K562 (cell line): ENCODE results near the gene GEMIN7. TPM values are rescaled to one million over a fixed set of nuclear protein-coding genes. Genes with fewer than 3 reads are reported as not detected.
A peak's percentile ranks its signal among the peaks of the same experiment; 100 is the strongest.

Experiments used
- ELF2 ChIP-seq: fragments of 250-450 bp; sonication (Bioruptor Pico); IDR thresholded peaks from 2 replicates; pipeline ENCODE4 v1.5.0; 2021; ENCODE audit warnings: mild to moderate bottlenecking
- ESRRB ChIP-seq: fragments of 250-450 bp; sonication (Bioruptor Pico); IDR thresholded peaks from 2 replicates; pipeline ENCODE4 v1.5.0; 2020; ENCODE audit warnings: mild to moderate bottlenecking, moderate library complexity, borderline replicate concordance
- RBBP5 ChIP-seq: fragments of 200-600 bp; sonication (generic); IDR thresholded peaks from 2 replicates; pipeline ENCODE4 v1.6.1; 2012; ENCODE audit warnings: borderline replicate concordance, mild to moderate bottlenecking, low read length, control low read depth, inconsistent platforms; ENCODE audit not compliant: insufficient read depth, poor library complexity, severe bottlenecking
- polyA plus RNA-seq, 8 experiments: library from polyadenylated mRNA; depleted of rRNA in 4 of 8; stranded (reverse) in 5 of 8; unstranded in 3 of 8; fragments of >200 nt; fragmentation: Nextera tagmentation in 2 of 8; fragmentation: Illumina TruSeq in 1 of 8; extraction: Ambion mirVana in 2 of 8; extraction: Trizol in 1 of 8; gene quantifications; 2 replicates each; pipeline versions ENCODE4 v1.2.1 to v1.2.3, GENCODE V29; 2011 to 2014; ENCODE audit warnings: inconsistent platforms in 1 of 8, missing spikeins in 1 of 8
- total RNA-seq, 7 experiments: library from RNA; depleted of rRNA in 6 of 7; stranded (reverse); fragments of >200 nt in 6 of 7; fragmentation: Illumina TruSeq in 2 of 7; extraction: Trizol in 2 of 7; gene quantifications; 2 replicates each; pipeline versions ENCODE4 v1.2.1 to v1.2.3, GENCODE V29; 2011 to 2021; ENCODE audit warnings: low replicate concordance in 1 of 7
- TF ChIP-seq, protein P1 (sequence below), 2 experiments: IDR thresholded peaks in 1 of 2; conservative IDR thresholded peaks in 1 of 2; 2 replicates each; pipeline ENCODE4 v1.6.1; 2016; ENCODE audit warnings: low read depth in 2 of 2, mild to moderate bottlenecking in 1 of 2, missing compliant biosample characterization in 1 of 2, missing genetic modification characterization in 1 of 2, moderate library complexity in 1 of 2
- TF ChIP-seq, protein P2 (sequence below): sonication (generic); formaldehyde crosslinking; IDR thresholded peaks from 2 replicates; pipeline ENCODE4 v1.8.0; 2022; ENCODE audit warnings: mild to moderate bottlenecking, low read depth, missing genetic modification reagents
- TF ChIP-seq, protein P3 (sequence below): fragments of 450-650 bp; IDR thresholded peaks from 2 replicates; pipeline ENCODE4 v1.6.1; 2014; ENCODE audit warnings: low read depth, mild to moderate bottlenecking, moderate library complexity, borderline replicate concordance

The GEMIN7 gene
- total and polyA plus RNA-seq, 9 of the 15 experiments (the other 6 are each of a cell fraction or from before 2014, with no cell fraction given) = 23.1 to 124 (median 54.9) TPM

DNA sequence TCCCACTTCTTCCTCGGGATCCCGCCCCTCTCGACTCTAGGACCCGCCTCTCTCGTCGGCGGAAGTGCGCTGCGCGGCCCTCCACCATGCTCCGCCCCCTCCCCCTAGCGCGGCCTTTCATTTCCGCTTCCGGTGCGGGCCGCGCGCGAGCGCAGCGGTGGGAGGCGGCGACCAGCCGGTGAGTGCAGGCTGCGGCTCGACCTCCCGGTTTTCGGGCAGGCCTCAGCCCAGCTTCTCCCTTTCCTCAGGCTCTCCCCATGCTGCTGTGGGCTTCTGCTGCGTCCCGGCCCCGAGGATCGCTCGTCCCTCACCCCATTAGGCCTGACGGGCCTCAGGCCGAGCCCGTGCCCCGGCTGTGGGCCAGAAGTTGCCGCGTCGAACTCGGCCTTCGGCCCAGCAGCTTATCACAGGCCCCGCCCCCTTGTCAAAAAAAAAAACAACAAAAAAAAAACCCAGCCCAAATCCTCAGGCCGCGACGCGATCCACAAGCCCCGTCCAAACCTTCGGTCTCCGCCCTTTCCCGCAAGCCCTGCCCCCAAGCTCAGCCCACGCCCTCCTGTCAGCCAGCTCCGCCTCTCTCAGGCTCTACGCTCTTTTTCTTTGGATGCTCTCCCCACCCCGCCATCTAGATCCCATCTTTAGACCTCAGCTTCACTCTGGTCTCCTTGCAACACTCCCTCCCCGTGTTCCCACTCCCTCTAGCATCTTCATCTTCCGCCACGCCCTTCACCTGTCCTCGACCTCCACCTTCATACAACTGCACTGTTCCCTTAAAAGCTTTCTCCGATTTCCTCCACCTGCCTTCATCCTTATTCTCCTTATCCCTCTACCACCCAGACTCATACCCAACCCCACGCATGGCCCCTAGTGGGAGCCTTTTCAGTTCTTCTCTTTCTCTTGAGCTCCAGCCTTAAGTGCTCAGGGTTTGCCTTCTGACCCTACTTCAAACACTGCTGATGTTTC lies 39.8 kb upstream of the GEMIN7 start, which contains the start of gene CLASRP (continued):
- TF ChIP-seq, protein P1, sequence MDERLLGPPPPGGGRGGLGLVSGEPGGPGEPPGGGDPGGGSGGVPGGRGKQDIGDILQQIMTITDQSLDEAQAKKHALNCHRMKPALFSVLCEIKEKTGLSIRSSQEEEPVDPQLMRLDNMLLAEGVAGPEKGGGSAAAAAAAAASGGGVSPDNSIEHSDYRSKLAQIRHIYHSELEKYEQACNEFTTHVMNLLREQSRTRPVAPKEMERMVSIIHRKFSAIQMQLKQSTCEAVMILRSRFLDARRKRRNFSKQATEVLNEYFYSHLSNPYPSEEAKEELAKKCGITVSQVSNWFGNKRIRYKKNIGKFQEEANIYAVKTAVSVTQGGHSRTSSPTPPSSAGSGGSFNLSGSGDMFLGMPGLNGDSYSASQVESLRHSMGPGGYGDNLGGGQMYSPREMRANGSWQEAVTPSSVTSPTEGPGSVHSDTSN (CRISPR knock-in tag; IDR thresholded peaks at IDR 0.05; ENCODE audit: low read depth) = 0 out of 2 replicates have a peak, but pooled peaks have one; percentile 11
- TF ChIP-seq, protein P1 (tag; conservative IDR thresholded peaks at IDR 0.05; ENCODE audit: low read depth) = no peak
- TF ChIP-seq, protein P2, sequence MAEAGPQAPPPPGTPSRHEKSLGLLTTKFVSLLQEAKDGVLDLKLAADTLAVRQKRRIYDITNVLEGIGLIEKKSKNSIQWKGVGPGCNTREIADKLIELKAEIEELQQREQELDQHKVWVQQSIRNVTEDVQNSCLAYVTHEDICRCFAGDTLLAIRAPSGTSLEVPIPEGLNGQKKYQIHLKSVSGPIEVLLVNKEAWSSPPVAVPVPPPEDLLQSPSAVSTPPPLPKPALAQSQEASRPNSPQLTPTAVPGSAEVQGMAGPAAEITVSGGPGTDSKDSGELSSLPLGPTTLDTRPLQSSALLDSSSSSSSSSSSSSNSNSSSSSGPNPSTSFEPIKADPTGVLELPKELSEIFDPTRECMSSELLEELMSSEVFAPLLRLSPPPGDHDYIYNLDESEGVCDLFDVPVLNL (CRISPR knock-in tag) = 0 out of 2 replicates have a peak, but pooled peaks have one; percentile 32
- TF ChIP-seq, protein P3, sequence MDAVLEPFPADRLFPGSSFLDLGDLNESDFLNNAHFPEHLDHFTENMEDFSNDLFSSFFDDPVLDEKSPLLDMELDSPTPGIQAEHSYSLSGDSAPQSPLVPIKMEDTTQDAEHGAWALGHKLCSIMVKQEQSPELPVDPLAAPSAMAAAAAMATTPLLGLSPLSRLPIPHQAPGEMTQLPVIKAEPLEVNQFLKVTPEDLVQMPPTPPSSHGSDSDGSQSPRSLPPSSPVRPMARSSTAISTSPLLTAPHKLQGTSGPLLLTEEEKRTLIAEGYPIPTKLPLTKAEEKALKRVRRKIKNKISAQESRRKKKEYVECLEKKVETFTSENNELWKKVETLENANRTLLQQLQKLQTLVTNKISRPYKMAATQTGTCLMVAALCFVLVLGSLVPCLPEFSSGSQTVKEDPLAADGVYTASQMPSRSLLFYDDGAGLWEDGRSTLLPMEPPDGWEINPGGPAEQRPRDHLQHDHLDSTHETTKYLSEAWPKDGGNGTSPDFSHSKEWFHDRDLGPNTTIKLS = 0 out of 2 replicates have a peak, but pooled peaks have one; percentile 59
- peak; percentile 90 for TF ChIP-seq RBBP5
- no peak for TF ChIP-seq ESRRB (CRISPR knock-in tag)
- TF ChIP-seq ELF2 = 0 out of 2 replicates have a peak, but pooled peaks have one; percentile 52
